Measurements from ENCODE around the gene SDF2.

GRCh38 chr17:28667870-28668269, 6.2 kb upstream of the SDF2 start:
- TF ChIP-seq, protein P1, sequence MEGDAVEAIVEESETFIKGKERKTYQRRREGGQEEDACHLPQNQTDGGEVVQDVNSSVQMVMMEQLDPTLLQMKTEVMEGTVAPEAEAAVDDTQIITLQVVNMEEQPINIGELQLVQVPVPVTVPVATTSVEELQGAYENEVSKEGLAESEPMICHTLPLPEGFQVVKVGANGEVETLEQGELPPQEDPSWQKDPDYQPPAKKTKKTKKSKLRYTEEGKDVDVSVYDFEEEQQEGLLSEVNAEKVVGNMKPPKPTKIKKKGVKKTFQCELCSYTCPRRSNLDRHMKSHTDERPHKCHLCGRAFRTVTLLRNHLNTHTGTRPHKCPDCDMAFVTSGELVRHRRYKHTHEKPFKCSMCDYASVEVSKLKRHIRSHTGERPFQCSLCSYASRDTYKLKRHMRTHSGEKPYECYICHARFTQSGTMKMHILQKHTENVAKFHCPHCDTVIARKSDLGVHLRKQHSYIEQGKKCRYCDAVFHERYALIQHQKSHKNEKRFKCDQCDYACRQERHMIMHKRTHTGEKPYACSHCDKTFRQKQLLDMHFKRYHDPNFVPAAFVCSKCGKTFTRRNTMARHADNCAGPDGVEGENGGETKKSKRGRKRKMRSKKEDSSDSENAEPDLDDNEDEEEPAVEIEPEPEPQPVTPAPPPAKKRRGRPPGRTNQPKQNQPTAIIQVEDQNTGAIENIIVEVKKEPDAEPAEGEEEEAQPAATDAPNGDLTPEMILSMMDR (conservative IDR thresholded peaks at IDR 0.05; ENCODE audit: low read depth, low read length): no peak
- TF ChIP-seq BHLHE40 (IDR thresholded peaks at IDR 0.05; ENCODE audit: low read depth, low read length): no peak
